ENCODE measurements around the gene NIN.
A peak's percentile ranks its signal among the peaks of the same experiment; 100 is the strongest.
"Not testable (repeated sequence)": the region's sequence is repeated elsewhere in the genome, so short reads cannot be mapped to it uniquely, and the experiment has no call there.

NIN gene

GRCh38 chr14:50816395-50817047 lies 14.4 kb downstream of the NIN start:
- no peak overlapping the region for H3K4me3 Mint-ChIP-seq
- H3K36me3 Mint-ChIP-seq (ENCODE audit: low read depth): peaks cover 39% of the 10 kb centered on the region
- H3K27ac Mint-ChIP-seq: no peak overlapping the region
- peaks cover 11% of the 10 kb centered on the region for H3K9me3 Mint-ChIP-seq
- peaks cover 40% of the 10 kb centered on the region for H3K4me1 Mint-ChIP-seq (ENCODE audit: low read depth)
- no peaks in the 10 kb centered on the region for H3K27me3 Mint-ChIP-seq (ENCODE audit: low read depth)

- Mint-ChIP-seq H3K36me3 (ENCODE audit: low read depth) (peaks cover 33% of the 10 kb centered on the region), H3K4me1 (ENCODE audit: low read depth) (peaks cover 35% of the 10 kb centered on the region), H3K9me3 (peaks cover 11% of the 10 kb centered on the region)
- not testable (repeated sequence) for H3K27ac Mint-ChIP-seq; H3K27me3 Mint-ChIP-seq (ENCODE audit: low read depth); H3K4me3 Mint-ChIP-seq
Measured at GRCh38 chr14:50815526-50815925, 15.4 kb downstream of the NIN start.

- H3K4me1 Mint-ChIP-seq (ENCODE audit: low read depth): peaks cover 30% of the 10 kb centered on the region
- peaks cover 11% of the 10 kb centered on the region for H3K9me3 Mint-ChIP-seq
- not testable (repeated sequence) for H3K27ac Mint-ChIP-seq; H3K27me3 Mint-ChIP-seq (ENCODE audit: low read depth); H3K4me3 Mint-ChIP-seq
- H3K36me3 Mint-ChIP-seq (ENCODE audit: low read depth): peaks cover 29% of the 10 kb centered on the region
Measured at GRCh38 chr14:50815058-50815457, 15.9 kb downstream of the NIN start.

DNA sequence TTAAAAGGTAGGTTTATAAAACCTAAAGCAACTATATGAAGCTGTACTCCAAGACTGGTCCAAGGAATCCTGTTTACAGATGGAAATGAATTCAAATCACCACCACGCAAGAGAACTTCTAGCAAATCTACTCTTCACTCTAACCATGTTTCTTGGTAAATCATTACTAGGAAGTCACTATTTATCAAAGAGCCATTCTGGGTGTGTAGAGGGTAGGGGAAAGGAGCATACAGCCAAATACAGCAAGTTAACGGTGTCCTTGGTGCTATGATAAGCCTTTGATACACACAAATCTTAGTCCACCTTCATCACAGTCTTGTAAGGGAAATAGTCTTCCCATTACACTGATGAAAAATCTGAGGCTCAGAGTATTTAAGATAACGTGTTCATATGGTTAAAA lies 16.8 kb downstream of the NIN start:
- Mint-ChIP-seq H3K27me3 (ENCODE audit: low read depth) (no peaks in the 10 kb centered on the region), H3K36me3 (ENCODE audit: low read depth) (peaks cover 24% of the 10 kb centered on the region), H3K4me3 (no peak overlapping the region), H3K27ac (peak overlapping the region; percentile 31), H3K4me1 (ENCODE audit: low read depth) (peaks cover 25% of the 10 kb centered on the region), H3K9me3 (peaks cover 11% of the 10 kb centered on the region)

GRCh38 chr14:50813544-50813863 lies 17.5 kb downstream of the NIN start:
- H3K36me3 Mint-ChIP-seq (ENCODE audit: low read depth): peaks cover 22% of the 10 kb centered on the region
- H3K4me1 Mint-ChIP-seq (ENCODE audit: low read depth): peaks cover 24% of the 10 kb centered on the region
- H3K27me3 Mint-ChIP-seq (ENCODE audit: low read depth): no peaks in the 10 kb centered on the region
- peaks cover 11% of the 10 kb centered on the region for H3K9me3 Mint-ChIP-seq
- H3K4me3 Mint-ChIP-seq: peak overlapping the region; percentile 77
- peak overlapping the region; percentile 64 for H3K27ac Mint-ChIP-seq

DNA sequence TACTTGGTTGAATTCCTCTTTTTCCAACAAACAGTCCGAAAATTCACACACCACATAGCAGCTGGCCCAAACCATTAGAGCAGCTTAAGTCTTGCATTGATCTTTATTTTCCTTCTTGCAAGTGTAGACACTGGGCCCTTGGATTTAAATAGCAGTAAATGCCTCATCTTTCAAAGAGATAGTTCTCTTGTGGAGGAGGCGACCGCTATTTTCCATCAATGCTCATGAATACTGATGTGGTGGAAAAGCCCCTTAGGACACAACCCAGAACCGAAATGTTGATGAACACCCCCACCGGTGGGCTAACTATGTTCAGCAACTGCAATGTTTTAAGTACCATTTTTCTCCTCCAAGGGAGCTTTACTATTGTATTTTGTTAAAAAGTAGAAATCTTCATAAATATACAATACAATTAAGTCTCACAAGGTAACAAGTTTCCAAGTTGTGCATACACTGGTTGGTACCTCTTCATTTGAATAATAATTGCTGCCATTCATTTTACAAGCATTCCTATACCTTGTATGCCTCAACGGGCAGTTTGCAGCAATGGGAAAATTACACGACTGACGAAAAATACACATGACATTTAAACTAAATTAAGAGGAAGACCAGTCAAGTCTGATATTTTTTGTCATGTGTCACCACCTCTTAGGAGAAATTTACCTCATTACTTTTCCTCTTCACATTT lies 18.0 kb downstream of the NIN start:
- peaks cover 22% of the 10 kb centered on the region for H3K4me1 Mint-ChIP-seq (ENCODE audit: low read depth)
- peaks cover 11% of the 10 kb centered on the region for H3K9me3 Mint-ChIP-seq
- no peaks in the 10 kb centered on the region for H3K27me3 Mint-ChIP-seq (ENCODE audit: low read depth)
- H3K4me3 Mint-ChIP-seq: peak overlapping the region; percentile 77
- H3K36me3 Mint-ChIP-seq (ENCODE audit: low read depth): peaks cover 20% of the 10 kb centered on the region
- peak overlapping the region; percentile 64 for H3K27ac Mint-ChIP-seq

- no peak overlapping the region for H3K27ac Mint-ChIP-seq
- H3K4me1 Mint-ChIP-seq (ENCODE audit: low read depth): peaks cover 22% of the 10 kb centered on the region
Measured at GRCh38 chr14:50812180-50812579, 18.8 kb downstream of the NIN start.

DNA sequence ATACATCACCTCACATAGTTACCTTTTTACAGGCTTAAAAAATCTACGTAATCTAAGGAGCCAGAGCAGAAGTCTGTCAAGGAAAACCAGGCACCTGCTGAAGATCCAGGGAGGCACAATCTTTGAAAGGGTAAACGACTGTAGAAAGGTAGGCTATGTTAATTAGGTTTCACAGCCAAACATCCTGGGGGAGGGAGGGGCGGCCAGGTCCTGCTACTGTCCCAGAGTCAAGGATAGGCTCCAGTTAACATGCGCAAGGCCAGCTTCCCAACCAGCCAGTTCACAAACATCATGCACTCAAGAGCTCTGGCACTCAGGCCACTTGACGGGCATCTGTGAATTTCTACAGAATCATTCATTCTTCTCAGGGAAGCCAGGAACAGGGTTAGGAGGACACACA lies 22.9 kb downstream of the NIN start:
- no peaks in the 10 kb centered on the region for H3K9me3 Mint-ChIP-seq
- H3K4me3 Mint-ChIP-seq: no peak overlapping the region
- H3K36me3 Mint-ChIP-seq (ENCODE audit: low read depth): peaks cover 13% of the 10 kb centered on the region
- peaks cover 8% of the 10 kb centered on the region for H3K4me1 Mint-ChIP-seq (ENCODE audit: low read depth)
- H3K27me3 Mint-ChIP-seq (ENCODE audit: low read depth): no peaks in the 10 kb centered on the region
- H3K27ac Mint-ChIP-seq: no peak overlapping the region

More at GRCh38 chr14:50812180-50812579, 18.8 kb downstream of the NIN start:
- Mint-ChIP-seq H3K27me3 (ENCODE audit: low read depth) (no peaks in the 10 kb centered on the region), H3K4me3 (no peak overlapping the region), H3K36me3 (ENCODE audit: low read depth) (peaks cover 20% of the 10 kb centered on the region), H3K9me3 (peaks cover 11% of the 10 kb centered on the region)

DNA sequence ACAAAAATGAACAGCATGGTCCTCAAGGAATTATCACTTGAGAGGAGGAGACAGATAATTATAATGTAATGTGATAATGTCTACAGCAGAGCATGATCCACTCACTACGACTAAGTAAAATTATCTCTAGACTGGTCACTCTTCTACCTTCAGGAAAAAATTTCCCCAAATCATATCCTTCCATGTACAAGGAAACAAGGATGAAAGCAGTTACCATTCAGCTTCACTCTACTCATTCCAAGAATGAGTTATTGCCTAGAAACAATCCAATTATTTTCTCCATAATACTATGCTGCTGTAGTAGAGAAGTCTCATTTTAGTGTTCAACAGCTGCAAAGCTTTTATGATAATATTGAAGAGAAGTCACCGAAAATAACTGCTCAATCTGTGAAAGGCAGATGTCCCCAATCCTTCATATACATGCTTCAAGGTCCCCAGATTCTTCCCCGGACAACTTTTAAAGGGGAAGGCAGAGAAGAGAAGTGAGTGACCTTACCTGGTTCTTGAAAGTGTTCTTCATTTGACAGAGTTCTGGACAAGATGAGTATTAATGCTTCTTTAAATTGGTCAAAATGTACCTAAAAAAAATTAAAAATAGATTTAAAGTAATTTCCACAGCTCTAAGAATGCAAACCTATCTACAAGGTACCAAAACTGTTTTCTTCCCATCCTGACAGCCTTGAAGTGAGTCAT lies 24.6 kb downstream of the NIN start:
- Mint-ChIP-seq H3K36me3 (ENCODE audit: low read depth) (peaks cover 13% of the 10 kb centered on the region), H3K27me3 (ENCODE audit: low read depth) (no peaks in the 10 kb centered on the region), H3K4me3 (no peak overlapping the region), H3K4me1 (ENCODE audit: low read depth) (peaks cover 5% of the 10 kb centered on the region), H3K9me3 (no peaks in the 10 kb centered on the region), H3K27ac (no peak overlapping the region)

- H3K4me1 Mint-ChIP-seq (ENCODE audit: low read depth): peaks cover 5% of the 10 kb centered on the region
- H3K4me3 Mint-ChIP-seq: no peak overlapping the region
Measured at GRCh38 chr14:50805396-50805795, 25.6 kb downstream of the NIN start.

DNA sequence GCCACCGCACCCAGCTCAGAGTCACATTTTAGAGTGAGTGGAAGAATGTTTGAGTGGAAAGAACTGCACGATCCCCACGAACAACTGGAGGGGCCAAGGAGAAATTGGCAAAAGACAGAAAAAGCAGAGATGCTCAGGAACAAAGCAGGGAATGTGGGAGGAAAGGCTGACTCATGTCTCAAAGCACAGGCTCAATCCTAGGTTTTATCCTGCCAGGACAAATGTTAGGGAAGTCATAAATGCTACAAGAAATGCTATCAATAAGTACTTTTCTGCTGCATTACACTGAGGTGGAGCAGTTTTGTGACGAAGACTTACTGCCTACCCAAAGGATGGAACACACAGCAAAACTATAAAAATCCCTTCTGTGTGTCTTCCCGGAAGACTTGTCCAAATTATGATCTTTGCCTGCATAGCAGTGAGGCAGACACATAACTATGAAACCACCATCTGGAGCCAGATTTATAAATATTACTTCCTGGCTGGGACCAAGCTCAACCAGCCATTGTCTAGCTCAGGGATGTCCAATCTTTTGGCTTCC lies 26.7 kb downstream of the NIN start:
- Mint-ChIP-seq H3K9me3 (no peaks in the 10 kb centered on the region), H3K36me3 (ENCODE audit: low read depth) (peaks cover 16% of the 10 kb centered on the region)

More at GRCh38 chr14:50805396-50805795, 25.6 kb downstream of the NIN start:
- Mint-ChIP-seq H3K27me3 (ENCODE audit: low read depth) (no peaks in the 10 kb centered on the region), H3K9me3 (no peaks in the 10 kb centered on the region), H3K36me3 (ENCODE audit: low read depth) (peaks cover 13% of the 10 kb centered on the region), H3K27ac (no peak overlapping the region)

DNA sequence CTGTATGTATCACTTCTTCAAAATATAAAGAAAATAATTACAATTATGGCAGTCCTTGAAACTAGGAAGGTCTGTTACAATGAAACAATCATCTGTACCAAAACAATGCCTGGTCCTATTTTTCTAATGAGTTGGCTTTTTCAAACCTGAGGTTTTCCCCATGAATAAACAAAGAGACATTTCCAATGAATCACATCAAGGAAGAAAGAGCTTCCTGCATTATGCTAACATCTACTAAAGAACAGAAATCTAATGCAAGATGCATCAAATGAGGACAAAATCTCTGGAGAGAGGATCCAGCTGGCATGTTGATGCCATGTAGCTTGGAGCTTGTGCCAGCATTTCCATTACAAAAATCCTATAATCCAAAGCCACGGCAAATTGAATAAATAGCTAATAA lies 29.3 kb downstream of the NIN start:
- Mint-ChIP-seq H3K27ac (no peak overlapping the region), H3K4me3 (no peak overlapping the region), H3K9me3 (no peaks in the 10 kb centered on the region), H3K27me3 (ENCODE audit: low read depth) (no peaks in the 10 kb centered on the region), H3K36me3 (ENCODE audit: low read depth) (peaks cover 17% of the 10 kb centered on the region), H3K4me1 (ENCODE audit: low read depth) (peaks cover 5% of the 10 kb centered on the region)

More for the DNA sequence above, 26.7 kb downstream of the NIN start:
- peaks cover 5% of the 10 kb centered on the region for H3K4me1 Mint-ChIP-seq (ENCODE audit: low read depth)
- no peak overlapping the region for H3K4me3 Mint-ChIP-seq
- no peaks in the 10 kb centered on the region for H3K27me3 Mint-ChIP-seq (ENCODE audit: low read depth)
- no peak overlapping the region for H3K27ac Mint-ChIP-seq

DNA sequence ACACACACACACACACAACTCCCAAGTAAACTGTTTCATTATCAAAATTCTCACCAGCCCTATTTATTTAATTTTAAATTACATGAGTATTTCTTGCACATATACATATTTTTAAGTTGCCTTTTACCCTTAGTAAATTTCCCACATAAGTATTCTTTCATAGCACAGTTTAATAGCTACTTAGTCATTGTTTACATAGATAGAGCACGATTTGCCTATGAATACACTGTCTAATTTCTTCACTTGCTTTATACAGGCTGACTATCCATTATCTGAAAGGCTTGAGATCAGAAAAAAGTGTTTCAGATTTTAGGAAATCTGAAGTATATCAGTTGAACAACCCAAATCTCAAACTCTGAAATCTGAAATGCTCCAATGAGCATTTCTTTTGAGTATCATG lies 30.9 kb downstream of the NIN start:
- no peak overlapping the region for H3K27ac Mint-ChIP-seq
- no peaks in the 10 kb centered on the region for H3K9me3 Mint-ChIP-seq
- no peak overlapping the region for H3K4me3 Mint-ChIP-seq
- peaks cover 10% of the 10 kb centered on the region for H3K36me3 Mint-ChIP-seq (ENCODE audit: low read depth)
- H3K4me1 Mint-ChIP-seq (ENCODE audit: low read depth): peaks cover 8% of the 10 kb centered on the region
- H3K27me3 Mint-ChIP-seq (ENCODE audit: low read depth): no peaks in the 10 kb centered on the region

GRCh38 chr14:50798048-50798421 lies 32.9 kb downstream of the NIN start:
- Mint-ChIP-seq H3K9me3 (no peaks in the 10 kb centered on the region), H3K4me3 (no peak overlapping the region), H3K27me3 (ENCODE audit: low read depth) (no peaks in the 10 kb centered on the region), H3K4me1 (ENCODE audit: low read depth) (peaks cover 10% of the 10 kb centered on the region), H3K36me3 (ENCODE audit: low read depth) (peaks cover 11% of the 10 kb centered on the region), H3K27ac (no peak overlapping the region)

All from T-helper 1 cell treated with Interleukin-12 subunit alpha and Interleukin-12 subunit beta and Interleukin-4 antibody, amounts not matched to agents 30 μg/mL and 1 μg/mL, for 36 hours (primary cell).